HG03135 (cell line): ENCODE data around the gene DDX54.

ENCODE experiments used
- ATAC-seq: cut with Tn5 transposase; IDR thresholded peaks from one replicate; pipeline ENCODE4 v1.9.1; 2021; ENCODE audit warnings: mild to moderate bottlenecking, moderate library complexity; ENCODE audit not compliant: unreplicated experiment

The DDX54 gene

DNA sequence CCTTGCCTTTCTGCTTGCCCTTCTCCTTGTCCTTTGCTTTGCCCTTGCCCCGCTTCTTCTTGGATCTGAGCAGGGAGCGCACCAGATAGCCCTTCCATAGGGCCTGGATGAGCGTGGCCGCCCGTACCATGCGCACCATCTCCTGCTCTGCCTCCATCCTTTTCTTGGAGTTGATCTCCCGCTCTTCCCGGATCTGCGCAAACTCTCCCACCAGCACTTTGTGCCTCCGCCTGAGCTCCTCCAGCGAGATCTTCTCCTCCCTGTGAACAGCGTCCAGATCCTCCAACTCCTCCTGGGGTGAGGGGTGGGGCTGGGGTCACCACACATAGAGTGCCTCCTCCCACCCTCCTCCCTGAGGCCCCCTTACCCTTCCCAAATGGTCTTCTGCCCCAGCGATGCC lies 10.3 kb upstream of the DDX54 start:
- ATAC-seq, result no peak

GRCh38 chr12:113194971-113195391 lies 9.7 kb upstream of the DDX54 start:
- ATAC-seq, result no peak

GRCh38 chr12:113191227-113191626 lies 5.9 kb upstream of the DDX54 start:
- no peak for ATAC-seq

GRCh38 chr12:113190761-113191160 lies 5.5 kb upstream of the DDX54 start:
- no peak for ATAC-seq

DNA sequence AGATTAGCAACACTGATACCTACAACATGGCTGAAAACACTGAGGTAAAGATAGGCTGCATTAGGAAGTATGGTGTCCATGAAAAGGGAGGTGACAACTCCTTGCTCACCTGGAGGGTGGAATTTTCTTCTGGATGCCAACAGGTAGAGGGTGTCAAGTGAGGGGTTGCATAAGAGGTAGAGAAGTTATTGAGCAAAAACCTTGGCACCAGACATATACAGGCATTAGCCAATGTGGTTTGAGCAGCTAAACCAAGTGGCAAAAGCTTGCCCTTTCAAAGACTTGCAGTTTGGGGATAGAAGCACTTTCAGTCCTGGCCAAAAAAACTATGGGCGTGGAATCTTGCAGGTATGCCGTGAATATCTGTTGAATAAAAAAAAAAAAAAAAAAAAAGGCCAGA lies 4.1 kb upstream of the DDX54 start:
- ATAC-seq, result no peak

GRCh38 chr12:113186666-113187325 lies 1.5 kb upstream of the DDX54 start:
- ATAC-seq, result no peak

GRCh38 chr12:113186033-113186365 lies 721 bp upstream of the DDX54 start:
- ATAC-seq, result no peak

- ATAC-seq, result peak; percentile 80
Measured at GRCh38 chr12:113184900-113185179, 438 bp downstream of the DDX54 start.

DNA sequence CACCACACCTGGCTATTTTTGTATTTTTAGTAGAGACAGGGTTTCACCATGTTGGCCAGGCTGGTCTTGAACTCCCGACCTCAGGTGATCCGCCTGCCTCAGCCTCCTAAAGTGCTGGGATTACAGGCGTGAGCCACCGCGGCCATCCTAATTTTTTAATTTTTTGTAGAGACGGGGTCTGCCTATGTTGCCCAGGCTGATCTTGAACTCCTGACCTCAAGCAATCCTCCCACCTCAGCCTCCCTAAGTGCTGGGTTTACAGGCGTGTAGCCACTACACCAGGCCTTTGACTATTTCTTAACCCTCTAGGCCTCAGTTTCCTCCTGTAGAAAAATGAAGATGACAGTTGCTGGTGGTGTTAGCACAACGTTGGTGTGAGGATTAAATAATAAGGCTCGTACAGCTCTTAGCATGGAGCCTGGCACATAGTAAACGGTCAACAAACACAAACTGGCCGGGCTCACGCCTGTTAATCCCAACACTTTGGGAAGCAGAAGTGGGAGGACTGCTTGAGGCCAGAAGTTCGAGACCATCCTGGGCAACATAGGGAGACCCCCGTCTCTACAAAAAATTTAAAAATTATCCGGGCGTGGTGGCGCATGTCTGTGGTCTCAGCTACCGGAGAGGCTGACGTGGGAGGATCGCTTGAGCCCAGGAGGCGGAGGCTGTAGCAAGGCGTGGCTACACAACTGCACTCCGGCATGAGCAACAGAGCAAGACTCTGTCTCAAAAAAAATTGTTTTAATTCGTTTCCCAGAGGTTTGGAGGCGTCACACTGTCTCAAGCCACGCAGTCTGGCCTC lies 979 bp downstream of the DDX54 start:
- peak; percentile 56 for ATAC-seq

DNA sequence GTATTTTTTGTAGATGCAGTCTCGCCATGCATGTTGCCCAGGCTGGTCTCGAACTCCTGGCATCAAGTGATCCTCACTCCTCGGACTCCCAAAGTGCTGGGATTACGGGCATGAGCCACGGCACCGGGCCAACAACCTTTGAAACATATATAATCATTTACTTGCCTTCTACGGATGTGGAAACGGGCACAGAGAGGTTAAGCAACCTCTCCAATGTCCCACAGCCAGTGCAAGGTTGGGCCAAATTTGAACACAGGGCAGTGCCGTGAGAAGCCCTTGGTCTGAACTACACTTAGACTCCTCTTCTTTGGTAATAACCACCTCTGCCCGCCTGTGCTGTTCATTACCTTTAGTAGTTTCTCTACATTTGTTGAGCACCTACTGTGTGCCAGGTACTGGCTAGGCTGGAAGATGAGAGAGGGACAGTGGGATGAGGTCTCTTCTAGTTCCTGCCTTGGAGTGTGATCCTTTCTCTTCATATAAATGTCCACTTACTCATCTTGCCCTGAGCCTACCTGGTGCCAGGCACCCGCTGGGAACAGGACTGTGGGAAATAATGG lies 2.2 kb downstream of the DDX54 start:
- no peak for ATAC-seq

- no peak for ATAC-seq
Measured at GRCh38 chr12:113181975-113182374, 3.3 kb downstream of the DDX54 start.

DNA sequence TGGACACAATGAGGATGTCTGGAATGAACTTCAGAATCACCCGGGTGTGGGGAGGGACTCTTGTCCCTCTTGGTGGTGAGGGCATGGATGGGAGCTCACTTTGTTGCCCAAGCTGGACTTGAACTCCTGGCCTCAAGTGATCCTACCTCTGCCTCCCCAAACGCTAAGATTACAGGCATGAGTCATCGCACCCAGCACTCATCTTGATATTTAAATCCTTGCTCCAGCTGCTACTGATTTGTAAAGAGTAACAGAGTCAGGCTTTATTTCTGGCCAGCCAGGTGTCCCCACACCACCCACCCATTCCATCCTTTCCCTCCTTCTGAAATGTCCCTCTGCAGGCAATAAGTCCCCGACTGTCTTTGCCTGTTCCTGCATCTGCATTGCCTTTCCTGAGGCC lies 4.9 kb downstream of the DDX54 start:
- no peak for ATAC-seq

DNA sequence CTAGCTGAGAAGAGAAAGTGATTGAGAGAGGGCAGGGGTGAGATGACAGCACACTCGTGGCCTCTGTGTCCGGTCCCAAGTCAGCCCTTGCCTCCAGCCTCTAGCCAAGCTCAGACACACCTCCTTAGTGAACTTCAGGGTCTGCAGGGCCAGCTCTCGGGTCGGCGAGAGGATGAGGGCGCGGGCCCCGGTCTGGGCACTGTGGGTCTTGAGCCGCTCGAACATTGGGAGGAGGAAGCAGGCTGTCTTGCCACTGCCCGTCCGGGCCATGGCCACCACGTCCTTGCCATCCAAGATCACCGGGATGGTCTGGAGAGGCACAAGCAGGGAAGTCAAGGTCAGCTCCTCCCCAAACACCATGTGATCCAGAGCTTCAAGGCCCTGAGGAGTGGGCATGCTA lies 6.3 kb downstream of the DDX54 start:
- ATAC-seq, result no peak

GRCh38 chr12:113174461-113175384 lies 10.6 kb downstream of the DDX54 start:
- peak; percentile 56 for ATAC-seq

DNA sequence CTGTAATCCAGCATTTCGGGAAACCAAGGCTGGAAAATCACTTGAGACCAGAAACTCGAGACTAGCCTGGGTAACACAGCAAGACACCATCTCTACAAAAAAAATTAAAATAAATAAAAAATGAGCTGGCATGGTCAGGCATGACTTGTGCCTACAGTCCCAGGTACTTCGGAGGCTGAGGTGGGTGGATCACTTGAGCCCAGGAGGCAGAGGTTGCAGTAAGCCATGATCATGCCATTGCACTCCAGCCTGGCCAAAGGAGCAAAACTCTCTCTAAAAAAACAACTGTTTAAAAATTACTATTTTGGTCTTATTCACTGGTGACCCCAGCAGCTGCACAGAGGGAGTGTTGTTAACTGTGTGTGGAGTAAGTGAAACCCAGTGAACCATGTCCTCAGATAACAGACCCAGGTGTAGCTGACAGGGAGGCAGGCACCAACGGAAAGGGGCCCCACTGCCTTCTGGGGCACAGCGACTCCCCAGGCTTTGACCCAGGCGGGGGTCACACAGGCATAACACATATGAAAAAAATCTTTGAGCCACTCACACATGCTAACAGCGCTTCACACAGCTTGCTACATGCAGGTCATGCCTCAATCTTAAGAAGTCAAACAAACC lies 12.1 kb downstream of the DDX54 start:
- ATAC-seq, result peak; percentile 54

GRCh38 chr12:113172185-113172584 lies 13.1 kb downstream of the DDX54 start:
- ATAC-seq, result no peak

GRCh38 chr12:113171543-113171942 lies 13.7 kb downstream of the DDX54 start:
- ATAC-seq, result no peak

- no peak for ATAC-seq
Measured at GRCh38 chr12:113170926-113171325, 14.4 kb downstream of the DDX54 start.

DNA sequence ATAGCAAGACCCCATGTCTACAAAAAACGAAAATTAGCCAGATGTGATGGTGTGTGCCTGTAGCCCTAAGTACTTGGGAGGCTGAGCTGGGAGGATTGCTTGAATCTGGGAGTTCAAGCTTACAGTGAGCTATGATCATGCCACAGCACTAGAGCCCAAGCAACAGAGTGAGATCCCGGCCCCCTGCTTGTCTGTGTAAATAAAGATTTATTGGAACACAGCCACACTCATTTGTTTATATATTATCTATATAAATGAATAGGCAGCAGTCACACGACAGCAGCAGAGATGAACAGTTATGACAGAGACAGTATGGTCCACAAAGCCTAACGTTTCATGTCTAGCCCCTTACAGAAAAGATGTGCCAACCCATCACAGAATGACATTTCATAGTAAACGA lies 14.8 kb downstream of the DDX54 start:
- ATAC-seq, result no peak

- no peak for ATAC-seq
Measured at GRCh38 chr12:113169697-113170096, 15.6 kb downstream of the DDX54 start.

DNA sequence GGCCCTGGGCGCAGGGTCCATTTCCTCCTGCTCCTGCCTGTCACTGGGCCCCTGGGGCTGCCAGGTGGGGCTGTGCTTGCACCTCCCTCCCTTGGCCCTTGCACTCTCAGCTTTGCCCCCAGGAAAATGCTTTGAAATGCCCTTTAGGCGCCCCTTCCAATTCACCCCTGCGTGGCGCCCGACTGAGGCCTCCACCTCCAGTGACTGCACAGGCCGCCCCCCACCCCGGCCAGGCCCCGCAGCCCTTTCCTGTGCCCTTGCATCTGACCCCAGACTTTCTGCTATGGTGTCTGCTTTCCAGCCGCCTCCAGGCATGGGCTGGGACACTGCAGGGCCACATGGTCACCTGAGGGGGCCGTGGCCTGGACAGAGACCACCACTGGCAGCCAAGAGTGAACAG lies 17.4 kb downstream of the DDX54 start:
- ATAC-seq, result no peak
